ENCODE results near the gene ATG16L2. TPM values are rescaled to one million over a fixed set of nuclear protein-coding genes. Genes with fewer than 3 reads are reported as not detected.

The ATG16L2 gene
- total RNA-seq (2022; extraction: Qiagen RNA extraction; ENCODE audit: low read depth) = 2.8 to 4.0 TPM (median 3.7 TPM) in 5 replicates

GRCh38 chr11:72814286-72815109 lies at the start of gene ATG16L2:
ATG16L2 (plus strand) TSS chr11:72814411; CDS start chr11:72814446, 35 bp downstream.

GRCh38 chr11:72793425-72794367 lies 20.5 kb upstream of the ATG16L2 start, which contains the start of gene STARD10:
STARD10 (minus strand) TSS chr11:72794047; CDS start chr11:72781181, 12,866 bp downstream.

Other genes with a start within 250 kb of the ATG16L2 start
- 0.99 to 2.3 TPM (median 1.3 TPM) in 5 replicates for gene PDE2A, start 140.0 kb upstream of the ATG16L2 start, total RNA-seq (2022; extraction: Qiagen RNA extraction; ENCODE audit: low read depth)
- 23.8 to 31.1 TPM (median 28.0 TPM) in 5 replicates for gene ARAP1, start 62.0 kb upstream of the ATG16L2 start, total RNA-seq (2022; extraction: Qiagen RNA extraction; ENCODE audit: low read depth)
- 17.8 to 21.1 TPM (median 19.8 TPM) in 5 replicates for gene STARD10, start 20.4 kb upstream of the ATG16L2 start, total RNA-seq (2022; extraction: Qiagen RNA extraction; ENCODE audit: low read depth)